HG03039 (cell line): ENCODE data around the gene KLHL3.

Experiments
- ATAC-seq: cut with Tn5 transposase; IDR thresholded peaks from one replicate; pipeline ENCODE4 v1.9.1; 2021; ENCODE audit warnings: mild to moderate bottlenecking, moderate library complexity; ENCODE audit not compliant: unreplicated experiment

KLHL3 gene

DNA sequence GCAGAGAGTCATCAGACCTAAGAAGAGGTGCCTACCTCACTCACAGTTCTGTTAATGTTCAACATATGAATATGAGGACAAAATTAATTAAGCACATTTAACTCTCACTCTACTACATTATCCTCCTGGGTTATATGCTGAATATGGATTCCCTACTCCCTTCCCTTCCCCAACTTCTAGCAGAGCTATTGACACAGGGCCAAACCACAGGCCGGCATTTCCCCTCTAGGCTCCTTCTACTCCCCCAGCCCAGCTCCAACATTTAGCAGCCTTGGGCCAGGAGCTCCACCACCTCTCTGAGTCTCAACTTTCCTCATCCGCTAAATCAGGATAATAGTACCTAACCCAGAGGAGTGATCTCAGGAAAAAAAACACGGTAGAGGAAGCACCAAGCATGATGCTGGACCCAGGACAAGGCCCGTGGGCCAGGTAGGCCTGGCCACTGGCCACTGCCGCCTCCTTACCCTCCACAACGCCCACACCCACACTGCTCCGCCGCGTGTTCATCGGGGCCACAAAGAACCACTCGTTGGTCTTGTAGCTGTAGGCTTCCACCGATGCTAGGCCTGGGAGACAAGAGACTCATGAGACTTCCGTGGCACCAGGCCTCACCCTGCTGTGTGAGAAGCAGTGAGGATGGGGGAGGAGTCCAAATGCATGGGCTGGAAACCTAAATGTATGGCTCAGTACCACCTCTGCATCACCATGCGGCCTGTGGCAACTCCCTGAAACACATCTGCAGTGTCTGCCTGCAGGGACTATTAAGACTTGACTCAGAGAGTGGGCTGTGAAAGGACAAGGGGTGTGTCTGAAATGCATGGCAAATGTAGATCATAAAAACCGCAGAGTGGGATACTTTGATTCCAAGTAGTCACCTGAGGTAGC lies 98.8 kb downstream of the KLHL3 start:
- ATAC-seq: no peak

DNA sequence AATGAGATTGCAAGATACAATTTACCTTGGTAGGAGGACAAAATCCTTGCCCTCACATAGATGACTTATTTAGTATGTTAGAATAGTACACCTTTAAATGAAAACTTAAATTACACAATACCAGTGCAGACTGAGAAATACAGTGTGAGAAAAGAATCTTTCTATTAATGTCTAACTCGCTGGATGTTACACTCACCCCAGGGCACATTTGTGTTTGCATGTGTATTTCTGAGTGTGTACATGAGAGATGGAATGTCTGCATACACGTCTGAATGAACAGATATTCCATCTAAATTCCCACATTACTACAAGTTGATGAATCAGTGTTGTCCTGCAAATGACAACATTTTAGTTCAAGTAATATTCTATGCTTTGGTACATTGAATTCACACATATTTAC lies 99.8 kb downstream of the KLHL3 start:
- ATAC-seq: no peak

DNA sequence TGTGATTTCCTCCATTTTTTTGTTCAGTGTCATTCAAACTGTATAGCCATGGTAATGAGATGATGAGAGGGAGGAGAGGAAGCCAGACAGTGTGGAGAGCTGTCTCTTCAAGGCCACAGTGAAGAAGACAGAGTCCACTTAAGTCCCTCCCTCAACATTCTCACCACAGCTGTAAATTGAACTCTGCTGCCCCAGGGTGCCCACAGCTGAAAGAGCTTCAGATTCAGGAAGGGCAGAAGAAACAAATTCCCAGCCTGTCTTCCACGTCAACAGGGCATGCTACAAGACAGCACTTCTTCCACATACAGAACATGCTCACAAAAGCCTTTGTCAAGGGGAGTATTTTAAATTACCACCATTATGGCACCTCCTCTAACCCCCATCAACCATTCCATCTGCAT lies 100.4 kb downstream of the KLHL3 start:
- no peak for ATAC-seq

DNA sequence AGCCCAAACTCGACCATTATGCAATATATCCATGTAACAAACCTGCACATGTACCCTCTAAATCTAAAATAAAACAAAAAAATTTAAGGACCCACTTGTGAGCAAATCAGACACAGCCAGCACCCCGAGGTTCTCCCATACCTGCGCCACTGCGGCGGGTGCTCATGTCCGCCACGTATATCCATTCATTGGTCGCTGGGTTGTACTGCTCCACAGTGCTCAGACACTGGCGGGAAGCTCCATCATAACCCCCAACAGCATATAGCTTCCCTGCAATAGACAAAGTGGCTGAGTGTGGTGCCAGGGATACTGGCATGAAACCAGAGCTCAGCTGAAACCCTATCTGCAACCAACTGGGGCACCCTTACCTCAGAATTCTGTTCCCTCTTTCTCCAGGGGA lies 102.0 kb downstream of the KLHL3 start:
- ATAC-seq: no peak

DNA sequence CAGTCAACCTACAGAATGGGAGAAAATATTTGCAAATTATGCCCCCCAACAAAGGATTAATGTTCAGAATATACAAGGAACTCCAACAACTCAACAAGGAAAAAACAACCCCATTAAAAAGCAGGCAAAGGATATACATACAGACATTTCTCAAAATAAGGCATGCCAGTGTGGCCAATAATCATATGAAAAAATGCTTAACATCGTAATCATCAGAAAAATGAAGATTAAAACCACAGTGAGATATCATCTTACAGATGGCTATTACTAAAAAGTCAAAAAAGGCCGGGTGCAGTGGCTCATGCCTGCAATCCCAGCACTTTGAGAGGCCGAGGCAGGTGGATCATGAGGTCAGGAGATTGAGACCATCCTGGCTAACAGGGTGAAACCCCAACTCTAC lies 103.2 kb downstream of the KLHL3 start:
- no peak for ATAC-seq

DNA sequence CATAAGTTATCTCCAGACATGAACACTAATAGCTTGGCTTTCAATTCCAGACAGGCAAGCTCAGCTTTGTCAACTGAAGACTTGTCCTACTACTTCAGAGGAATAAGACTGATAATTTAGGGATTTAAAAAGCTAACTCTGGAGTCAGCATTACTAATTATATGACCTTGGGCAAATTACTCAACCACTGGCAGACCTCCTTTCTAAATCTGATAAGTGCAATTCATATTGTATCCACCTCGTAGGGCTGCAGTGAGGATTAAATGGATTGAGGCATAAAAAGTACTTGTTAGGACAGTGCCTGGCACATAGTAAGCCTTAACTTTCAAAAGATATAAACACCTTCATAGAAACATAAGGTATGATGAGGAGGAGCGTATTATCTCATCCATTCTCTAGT lies 104.4 kb downstream of the KLHL3 start:
- no peak for ATAC-seq

DNA sequence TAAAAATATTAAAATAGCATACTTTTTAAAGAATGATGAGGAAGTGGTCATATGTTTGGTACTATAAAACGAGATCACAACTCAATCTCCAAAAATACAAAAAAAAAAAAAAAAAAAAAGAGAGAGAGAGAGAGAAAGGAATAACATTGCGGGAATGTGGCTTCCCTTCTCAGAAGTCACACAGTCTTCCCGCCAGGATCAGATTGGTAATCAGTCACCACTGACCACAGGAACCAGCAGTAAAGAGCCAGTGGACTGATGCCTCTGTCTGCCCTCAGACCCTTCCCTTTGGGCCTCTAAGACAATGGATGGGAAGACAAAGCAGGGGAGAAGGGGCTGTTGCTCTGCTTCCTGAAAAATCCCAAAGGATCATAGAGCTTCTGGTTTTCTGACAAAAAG lies 104.9 kb downstream of the KLHL3 start:
- ATAC-seq: no peak

DNA sequence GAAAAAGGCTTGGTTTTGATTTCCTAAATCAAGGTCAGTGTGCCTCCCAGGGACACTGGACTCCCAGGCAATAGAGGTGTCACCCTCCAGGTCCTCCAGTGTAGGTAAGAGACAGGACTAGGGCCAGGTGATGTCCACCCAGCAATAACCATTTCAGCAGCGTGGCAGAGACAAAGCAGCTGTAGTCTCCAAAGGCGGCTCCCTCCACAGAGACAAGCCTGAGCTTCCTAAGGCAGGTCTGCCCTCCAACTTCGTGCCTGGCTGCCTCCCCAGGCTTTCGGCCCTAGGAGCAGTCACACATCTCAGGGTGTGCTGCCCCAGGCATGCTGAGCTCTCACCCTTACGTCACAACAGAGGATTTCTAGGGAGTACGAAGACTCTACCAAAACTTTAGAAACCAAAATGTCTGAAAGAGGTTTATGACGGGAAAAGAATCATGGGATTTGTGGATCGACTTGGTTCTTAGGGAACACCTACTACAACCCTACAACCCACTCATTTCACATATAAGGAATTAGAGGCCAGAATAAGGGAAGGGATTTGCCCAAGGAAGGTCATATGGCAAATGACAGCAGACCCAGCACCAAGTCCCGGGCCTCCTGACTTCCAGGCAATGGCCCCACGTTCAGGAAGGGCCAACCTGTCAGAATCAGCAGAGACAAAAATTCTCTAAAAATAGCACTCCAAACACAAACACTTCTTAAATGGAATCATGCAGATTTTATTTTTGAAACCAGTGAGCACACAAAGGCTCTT lies 105.5 kb downstream of the KLHL3 start:
- ATAC-seq: no peak

DNA sequence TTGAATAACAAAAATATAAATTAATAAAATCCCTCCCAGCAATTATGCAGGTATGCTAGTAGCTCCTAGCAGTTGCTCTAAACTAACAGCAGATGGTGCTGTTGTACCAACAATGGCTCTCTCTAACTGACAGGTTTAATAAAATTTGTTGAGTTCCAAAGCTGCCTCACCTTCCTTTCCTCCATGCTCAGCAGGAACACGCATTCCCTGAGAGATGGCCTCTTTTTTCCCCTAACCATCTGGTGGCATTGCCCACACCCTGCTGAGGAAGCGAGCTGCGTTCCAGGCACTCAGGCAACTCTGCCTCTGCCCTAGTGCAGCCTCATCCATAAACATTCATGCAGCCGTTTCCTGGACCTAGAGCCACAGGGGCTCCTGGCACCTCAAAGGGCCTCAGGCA lies 106.2 kb downstream of the KLHL3 start:
- peak; percentile 77 for ATAC-seq

DNA sequence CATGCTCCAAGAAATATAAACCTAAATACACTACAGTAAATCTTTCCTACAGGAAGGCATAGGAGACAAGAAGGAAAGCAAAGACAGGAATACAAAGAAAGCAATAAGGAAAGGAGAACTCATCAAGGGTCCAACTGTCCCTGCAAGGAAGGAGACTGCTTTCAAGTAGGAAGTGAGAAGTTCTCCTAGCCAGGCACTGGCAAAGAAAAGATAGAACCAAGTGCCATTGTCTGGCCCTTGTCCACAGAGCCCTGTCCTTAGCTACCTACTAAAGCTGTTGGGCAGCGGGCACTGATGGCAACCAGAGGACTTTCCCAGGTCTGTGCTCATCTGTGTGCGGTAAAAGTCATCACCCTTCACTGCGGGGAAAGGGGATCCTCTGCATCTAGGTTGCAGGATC lies 108.2 kb downstream of the KLHL3 start:
- no peak for ATAC-seq

DNA sequence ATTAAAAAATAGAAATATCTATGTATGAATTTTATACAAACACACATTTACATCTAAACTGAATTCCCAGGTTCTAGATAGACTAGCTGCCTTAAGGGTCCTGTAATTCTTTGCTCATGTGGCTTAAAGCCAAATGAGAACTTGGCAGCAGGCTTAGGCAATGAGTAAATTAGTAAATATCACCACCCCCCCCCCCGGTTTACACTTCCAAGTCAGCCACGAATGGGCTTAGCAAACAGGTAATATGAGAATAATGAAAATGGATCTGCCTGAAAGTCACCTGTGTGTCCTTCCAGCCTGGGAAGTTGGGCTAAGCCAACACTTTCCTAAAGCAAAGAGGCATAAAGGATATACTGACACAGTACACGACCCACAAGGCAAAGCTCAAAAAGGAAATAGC lies 108.6 kb downstream of the KLHL3 start:
- no peak for ATAC-seq

DNA sequence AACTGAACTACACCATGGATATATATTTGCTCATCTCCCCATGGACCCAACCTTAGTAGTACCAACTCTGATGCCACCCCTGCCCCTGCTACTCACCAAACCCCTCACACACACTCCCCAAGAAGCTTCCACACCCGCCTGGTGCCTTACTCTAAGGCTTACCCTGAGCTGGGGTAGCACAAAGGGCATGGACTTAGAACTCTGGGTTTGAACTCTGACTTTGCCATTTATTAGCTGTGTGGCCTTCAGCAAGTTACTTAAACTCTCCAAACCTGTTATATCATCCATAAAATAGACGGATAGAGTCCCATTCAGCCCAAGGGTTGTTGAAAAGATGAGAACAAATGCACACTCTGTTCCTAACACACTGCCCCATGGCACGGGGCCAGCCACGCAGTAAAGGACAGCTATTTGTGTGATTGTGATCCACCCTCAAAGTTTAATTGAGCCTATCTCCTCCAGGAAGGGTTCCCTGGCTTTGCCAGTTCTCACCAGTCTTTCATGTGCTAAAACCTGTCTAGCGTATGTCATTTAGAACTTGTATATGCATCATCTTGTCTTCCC lies 111.0 kb downstream of the KLHL3 start:
- no peak for ATAC-seq

DNA sequence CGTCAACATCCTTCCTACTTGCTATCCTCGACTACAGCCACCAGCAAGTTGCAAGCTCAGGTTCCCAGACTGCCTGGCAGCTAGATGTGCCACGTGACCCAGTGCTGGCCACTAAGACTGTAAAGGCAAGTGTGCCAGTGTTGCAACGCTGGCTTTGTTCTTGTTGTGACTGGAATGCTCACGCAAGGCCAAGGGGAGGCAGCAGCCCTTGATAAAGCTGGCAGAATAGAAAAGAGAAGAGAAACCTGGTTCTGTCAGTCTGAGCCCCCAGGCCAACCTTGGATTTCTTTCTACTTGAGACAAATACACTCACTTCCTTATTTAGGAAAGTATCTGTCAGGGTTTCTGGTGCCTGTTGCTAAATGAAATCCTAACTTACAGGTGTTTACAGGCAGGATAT lies 113.0 kb downstream of the KLHL3 start:
- ATAC-seq: no peak

DNA sequence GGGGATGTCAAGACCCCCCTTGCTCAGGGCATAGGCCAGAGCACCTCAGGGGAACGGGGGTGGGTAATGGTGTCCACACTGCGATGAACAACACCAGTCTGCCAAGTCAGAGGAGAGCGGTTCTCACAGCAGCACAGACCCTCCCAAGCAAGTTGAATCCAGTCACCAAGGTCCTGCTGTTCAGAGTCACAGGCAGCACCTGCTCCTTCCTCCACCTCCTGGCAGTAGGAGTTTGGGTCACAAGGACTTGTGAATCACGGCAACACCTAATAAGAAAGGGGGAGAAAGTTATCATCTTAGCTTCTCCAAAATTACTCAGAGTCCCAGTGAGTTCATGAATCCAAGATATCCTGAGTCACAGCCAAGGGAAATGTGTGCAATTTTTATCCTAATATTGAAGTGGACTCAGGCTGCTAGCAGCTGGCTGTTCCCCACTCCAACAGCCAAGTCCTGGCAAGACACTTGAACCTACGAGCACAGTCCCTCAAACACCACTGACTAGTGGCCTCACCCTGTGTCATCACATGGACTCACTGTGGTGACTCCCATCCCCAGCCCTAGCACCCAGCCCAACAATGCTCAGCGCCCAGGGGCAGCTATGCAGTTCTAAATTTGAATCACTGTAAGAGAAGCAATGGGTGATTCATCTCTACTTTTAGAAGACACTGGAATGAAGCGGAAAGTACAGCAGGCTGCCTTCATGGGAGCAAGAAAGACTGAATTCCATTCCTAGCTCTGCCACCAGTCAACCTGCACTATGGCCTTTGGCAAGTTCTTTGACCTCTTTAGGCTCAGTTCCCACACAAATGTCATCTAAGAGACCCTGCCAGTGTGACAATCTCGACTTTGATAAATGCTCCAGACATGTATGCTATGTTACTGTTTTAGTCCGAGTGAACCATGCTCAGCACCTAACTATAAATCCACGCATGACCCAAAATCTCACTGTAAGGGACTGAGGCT lies 113.7 kb downstream of the KLHL3 start:
- ATAC-seq: no peak

DNA sequence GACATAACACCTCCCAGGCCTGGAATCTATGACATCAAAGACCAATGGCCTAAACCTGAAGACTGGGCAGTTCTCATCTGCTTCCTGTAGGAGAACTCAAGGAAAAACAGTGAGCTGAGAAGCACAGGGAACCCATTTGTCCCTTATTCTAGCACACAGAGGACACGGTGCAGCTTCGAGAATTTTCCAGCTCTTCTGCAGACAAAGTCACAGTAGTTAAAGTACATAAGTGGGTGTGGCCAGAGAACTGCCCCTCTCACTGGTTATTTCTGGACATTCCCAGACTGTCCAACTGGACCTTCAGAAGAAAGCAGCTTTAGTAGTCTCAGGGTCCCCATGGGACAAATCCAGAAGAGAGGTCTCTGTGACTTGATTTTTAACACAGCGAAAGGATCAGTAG lies 114.6 kb downstream of the KLHL3 start:
- no peak for ATAC-seq

DNA sequence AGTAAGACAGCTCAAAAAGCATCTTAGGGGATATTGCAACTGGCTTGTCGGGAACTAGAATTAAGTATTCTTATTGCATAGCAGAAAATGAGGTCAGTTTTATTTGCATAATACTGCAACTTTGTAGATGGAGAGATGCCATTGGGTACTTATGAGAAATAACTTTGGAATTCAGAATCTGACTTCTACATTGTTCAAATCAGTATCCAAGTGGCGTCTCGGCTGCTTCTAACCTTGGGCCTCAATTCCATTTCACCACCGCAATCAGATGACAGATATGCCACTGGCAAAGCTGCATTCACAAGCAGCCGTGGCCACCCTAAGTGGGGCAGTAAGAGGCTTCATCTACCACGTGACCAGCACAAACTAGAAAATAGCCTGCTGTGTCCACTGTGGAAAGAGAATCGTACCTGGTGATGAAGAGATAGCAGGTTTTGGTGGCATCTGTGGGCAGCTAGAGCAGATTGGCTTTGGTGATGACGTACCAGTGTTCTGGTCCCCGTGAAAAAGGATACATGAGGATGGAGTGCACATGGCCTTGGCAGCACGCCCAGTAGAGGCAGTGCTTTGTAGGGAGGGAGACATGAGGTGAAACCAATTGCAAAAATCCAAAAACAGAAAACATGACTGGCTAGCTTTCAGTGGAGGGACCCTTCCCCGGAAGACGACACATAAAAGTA lies 116.6 kb downstream of the KLHL3 start:
- ATAC-seq: no peak

DNA sequence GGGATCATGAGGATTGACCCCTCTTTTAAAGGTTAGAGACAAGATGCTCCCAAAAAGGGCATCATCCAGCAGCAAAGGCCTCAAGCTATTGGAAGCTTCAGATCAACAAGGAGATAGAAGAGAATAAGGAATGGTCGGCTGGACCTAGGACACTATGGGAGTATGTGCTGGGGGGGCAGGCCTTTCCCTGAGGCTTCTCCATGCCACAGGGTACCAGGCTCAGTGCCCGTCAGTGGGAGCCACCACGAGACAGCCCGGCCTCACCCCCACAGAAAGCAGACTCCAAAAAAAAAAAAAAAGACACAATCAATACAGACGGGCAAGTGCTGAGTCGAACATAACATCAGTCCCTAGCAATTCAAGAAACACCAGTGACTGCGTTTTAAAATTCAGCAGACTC lies 117.4 kb downstream of the KLHL3 start:
- no peak for ATAC-seq

DNA sequence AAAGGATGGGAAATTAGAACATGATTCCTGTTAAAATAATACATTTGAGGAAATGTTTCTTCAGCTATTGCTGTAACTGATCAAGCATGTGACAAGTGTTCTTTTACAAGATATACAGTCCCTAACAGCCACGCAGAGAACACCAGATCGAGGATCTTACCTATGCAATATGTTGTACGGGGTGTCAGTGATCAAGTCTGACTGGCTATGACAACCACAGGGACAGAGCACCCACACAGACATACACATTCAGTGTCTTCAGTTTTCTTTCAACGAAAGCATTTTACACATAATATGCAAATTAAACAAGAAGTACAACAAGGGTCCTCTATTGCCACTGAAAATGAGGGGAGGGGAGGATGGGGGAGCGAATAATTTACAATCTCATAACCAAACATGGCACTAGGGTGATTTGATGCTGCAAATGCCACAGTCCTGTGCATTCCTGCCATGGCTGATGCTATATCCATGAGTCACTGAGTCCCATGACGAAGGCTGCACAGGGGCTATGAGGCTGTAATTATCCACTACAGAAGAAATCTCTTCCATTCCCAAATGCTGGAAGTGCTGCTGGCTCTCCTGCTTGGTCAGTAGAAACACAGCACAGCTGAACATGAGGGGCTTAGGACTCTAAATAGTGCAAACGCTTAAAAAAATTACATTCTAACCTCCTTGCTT lies 118.2 kb downstream of the KLHL3 start:
- ATAC-seq: no peak

DNA sequence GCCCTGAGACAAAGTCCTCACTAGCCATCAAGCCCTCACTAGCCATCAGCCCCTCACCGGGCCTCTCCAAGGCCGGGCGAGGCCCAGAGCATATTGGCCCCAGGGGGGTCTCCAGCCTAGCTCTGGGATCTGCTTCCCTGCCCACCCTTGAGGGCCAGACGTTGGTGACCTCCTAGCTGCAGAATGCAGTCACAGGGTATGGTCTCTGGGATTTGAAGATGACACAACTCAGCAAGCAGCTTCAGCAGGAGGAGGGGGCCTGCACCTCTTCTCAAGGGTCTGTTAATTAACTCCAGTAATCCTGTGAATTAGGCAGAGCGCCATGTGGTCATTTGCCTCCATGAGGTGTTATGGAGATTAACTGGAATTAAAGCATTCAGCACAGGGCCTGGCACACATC lies 119.8 kb downstream of the KLHL3 start:
- ATAC-seq: no peak
